Activated CD4-positive, alpha-beta T cell treated with anti-CD3 and anti-CD28 coated beads, Interleukin-2, amount 50 U/mL, for 24 hours (primary cell): ENCODE results near the gene SGSM1.

ENCODE experiments used
- DNase-seq, 2 donors: peaks; one replicate each; pipeline ENCODE4 v3.0.0-alpha.2; 2020; ENCODE audit warnings: low read depth in 1 of 2, low spot score in 1 of 2

SGSM1 gene

GRCh38 chr22:24947383-24947782 lies 141.4 kb downstream of the SGSM1 start:
- DNase-seq, result no peak

DNA sequence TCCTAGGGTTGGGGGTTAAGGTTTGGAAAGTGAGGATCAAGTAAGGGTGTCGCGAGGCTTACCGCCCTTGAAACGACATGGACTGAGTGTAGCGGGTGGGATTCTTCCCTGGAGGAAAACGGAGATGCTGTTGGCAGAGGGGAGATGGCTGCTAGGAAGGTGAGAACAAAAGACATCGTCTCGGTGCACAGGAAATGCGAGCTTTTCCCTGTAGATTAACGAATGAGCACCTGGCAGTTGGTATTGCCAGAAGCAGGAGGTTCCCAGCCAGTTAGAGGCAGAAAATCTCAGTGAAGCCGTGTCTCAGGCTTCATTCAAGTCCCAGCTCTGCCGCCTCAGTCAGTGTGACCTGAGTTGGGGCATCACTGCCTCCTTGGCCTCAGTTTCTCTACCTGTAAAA lies 141.9 kb downstream of the SGSM1 start:
- DNase-seq, result no peak

GRCh38 chr22:24948356-24949202 lies 142.6 kb downstream of the SGSM1 start:
- no peak for DNase-seq

DNA sequence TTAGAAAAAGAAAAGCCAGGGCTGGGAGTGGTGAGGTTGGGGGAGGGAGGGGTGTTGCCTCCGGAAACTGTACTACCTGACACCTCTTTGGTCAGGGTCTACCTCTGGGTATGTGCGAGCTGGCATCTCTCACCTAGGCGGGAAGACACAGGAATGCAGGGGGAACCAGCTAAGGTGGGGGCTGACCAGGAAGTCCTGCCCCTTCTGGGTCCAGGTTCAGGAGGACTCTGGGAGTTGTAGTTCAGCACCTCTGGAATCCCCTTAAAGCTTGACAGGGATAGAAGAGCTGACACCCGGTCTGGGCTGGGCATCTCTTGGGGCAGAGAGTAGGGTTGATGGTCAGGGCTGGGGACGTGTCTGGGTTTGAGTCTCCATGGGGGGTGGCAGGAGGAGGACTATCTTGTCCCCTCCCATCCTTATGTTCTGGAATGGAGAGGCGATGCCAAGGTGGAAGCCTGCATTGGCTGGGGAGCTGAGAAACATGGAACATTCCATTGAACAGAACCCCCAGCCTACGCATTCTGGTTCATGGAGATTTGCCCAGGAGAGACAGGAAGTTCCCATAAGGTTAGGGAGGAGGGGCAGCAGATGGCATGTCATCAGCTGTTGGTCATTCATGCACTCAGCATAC lies 144.4 kb downstream of the SGSM1 start:
- no peak for DNase-seq

DNA sequence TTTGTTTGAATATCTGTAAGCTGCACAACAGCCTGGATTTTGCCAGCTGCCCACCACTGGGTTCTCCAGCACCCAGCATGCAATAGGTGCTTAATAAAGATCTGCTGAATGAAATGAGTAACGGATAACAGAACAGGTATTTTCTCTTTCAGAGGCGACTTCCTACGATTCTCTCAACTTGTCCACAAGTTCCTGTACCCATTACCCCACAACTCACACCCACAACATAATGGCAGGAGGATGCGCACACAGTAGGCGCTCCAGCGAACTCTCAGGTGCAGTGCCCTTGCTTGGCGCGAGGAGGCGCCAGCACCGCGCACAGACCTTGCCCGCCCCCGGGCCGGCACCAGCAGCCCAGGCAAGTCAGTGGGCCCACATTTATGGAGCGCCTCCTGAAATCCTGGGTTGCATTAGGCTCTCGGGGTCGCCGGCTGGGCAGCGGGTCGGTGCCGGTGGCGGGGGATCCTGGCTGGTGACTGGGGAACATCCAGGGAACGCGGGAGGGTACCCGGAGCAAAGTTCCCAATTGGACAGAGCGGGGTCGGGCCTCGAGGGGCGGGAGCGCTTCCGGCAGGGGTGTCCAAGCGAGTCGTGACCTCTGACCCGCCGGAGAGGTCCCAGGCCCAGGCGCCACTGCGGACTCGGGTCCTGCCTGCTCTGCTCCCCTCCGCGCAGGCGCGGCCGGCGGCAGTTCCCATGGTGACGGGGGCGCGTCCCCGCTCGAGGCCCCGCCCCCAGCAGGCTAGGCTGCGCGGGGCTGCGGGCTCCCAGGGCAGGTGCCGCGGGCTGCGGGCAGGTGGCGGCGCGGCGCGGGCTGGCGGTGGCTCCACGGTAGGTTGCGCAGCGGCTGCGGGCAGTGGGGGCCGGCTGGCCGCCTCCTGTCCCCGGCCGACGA lies 146.2 kb downstream of the SGSM1 start, which contains the start of gene KIAA1671:
Gene KIAA1671 (plus strand): TSS at position 775 of the 895 bp plus-strand sequence. CDS start 75,284 bp downstream, outside the sequence.
- DNase-seq, result peak; percentile 78 to 81

GRCh38 chr22:24952837-24953383 lies 146.9 kb downstream of the SGSM1 start:
- DNase-seq, result no peak

- DNase-seq, result no peak
Measured at GRCh38 chr22:24953384-24954113, 147.5 kb downstream of the SGSM1 start.

GRCh38 chr22:24954114-24954463 lies 148.1 kb downstream of the SGSM1 start:
- DNase-seq, result no peak

DNA sequence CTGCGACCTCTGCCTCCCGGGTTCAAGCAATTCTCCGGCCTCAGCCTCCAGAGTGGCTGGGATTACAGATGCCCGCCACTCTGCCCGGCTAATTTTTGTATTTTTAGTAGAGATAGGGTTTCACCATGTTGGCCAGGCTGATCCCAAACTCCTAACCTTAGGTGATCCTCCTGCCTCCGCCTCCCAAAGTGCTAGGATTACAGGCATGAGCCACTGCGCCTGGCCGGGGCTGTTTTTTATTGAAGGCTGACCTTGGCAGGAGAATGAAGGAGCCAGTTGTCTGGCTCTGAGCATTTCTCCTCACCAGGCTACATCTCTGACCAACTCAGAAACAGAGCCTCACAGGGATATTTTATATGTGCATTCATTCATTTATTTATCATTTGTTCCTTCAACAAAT lies 148.8 kb downstream of the SGSM1 start:
- DNase-seq, result no peak

GRCh38 chr22:24957043-24957442 lies 151.0 kb downstream of the SGSM1 start:
- DNase-seq, result no peak

DNA sequence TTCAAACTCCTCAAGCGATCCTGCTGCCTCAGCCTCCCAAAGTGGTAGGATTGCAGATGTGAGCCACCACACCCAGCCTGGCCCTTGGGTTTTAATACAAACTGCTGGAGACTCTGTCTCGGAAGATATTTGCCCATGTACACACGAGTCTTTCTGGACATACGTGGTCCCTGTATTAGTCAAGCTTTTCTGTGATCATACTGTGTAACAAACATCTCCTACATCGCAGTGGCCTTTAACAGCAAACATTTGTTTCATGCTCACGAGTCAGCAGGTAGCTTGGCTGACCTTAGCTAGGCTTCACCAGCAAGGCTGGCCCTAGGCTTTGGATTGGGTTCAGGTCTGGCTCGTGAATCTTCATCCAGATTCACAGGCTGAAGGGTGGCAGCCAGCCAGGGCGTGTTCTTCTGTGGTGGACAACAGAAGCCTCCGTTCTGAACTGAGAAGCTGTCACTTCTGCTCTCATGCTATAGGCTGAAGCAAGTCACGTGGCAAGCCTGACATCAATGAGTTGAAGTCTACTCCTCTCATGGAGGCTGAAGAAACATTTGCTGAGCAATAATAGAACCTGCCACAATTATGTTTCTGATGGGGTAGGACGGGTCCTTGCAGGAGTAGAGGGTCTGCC lies 155.3 kb downstream of the SGSM1 start:
- no peak for DNase-seq

GRCh38 chr22:24962094-24962493 lies 156.1 kb downstream of the SGSM1 start:
- no peak for DNase-seq

GRCh38 chr22:24962835-24963234 lies 156.8 kb downstream of the SGSM1 start:
- no peak for DNase-seq

- no peak for DNase-seq
Measured at GRCh38 chr22:24964441-24964840, 158.4 kb downstream of the SGSM1 start.

DNA sequence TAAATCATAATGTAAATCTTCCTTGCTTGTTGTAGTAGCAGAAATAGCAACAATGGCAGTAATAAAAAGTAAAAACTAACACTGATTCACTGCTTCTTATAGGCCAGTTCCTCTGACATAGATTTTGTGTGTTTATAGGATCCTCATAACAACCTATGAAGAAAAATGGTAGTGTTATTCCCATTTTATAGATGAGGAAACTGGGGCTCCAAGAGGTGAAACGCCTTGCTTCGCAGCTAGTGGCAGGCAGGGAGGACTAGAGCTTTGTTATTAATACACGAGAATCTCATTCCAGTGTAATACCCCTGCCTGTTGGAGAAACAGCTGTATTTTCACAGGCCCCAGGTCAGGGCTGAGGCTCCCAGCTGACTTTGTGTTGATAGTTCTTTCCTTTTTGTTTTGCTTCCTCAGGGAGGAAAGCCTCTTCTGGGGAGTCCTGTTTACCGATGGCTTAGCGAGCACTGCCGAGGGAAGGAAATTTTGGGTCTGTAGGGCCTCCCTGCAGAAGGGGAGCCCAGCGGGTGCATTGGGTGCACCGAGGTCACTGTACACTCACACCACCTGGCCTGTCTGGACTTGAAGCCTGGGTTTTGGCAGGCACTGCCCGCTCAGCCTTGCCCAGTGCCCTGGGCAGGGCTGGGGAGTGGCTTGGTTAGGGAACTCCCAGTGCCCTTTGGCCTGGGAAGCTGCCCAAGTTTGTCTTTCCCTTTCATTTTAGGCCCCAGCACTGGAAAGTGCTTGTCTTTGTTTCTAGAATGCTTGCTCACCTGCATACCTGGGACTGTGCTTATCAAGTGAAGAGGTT lies 160.0 kb downstream of the SGSM1 start:
- DNase-seq, result no peak

DNA sequence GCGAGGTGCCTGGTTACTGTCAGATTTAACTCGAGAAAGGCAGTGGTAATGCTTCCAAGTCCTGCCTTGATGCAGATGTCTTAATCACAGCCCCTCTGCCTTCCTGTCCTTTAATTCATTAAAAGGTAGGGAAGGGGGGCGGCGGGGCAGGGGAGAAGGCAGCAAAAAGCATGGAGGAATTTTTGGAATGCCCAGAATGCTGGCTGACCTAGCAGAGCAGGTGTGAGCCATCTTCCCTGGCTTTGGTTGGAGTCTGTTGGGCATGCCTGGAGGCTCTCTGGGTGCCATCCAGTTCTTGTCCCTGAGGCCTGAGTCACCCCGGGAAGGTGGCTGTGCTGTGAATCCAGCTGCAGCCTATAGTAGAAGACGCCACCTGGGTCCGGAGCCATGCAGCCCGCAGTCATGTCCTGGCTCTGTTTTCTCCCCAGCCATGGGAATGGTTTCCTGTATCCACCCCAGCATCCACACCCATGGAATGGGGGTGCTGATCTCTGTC lies 162.1 kb downstream of the SGSM1 start:
- no peak for DNase-seq

GRCh38 chr22:24969560-24970301 lies 163.7 kb downstream of the SGSM1 start:
- no peak for DNase-seq

DNA sequence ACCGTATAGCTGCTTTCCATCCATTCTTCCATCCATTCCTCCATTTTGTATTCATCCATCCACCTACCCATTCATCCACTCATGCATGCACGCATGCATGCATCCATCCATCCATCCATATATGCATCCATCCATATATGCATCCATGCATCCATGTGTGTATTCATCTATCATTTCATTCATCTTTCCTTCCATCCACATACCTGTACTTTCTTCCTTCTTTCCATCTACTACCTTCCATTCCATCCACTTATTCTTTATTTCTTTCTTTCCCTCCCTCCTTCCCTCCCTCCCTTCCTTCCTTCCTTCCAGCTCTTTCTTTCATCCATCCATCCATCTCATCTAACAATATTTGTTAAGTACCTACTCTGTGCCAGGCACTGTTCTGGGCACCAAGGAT lies 166.4 kb downstream of the SGSM1 start:
- no peak for DNase-seq
